C4-2B (cell line): ENCODE results near the gene GANAB.

Source experiments
- H3K27ac ChIP-seq: fragments of 450-650 bp; 2 replicates; pipeline ENCODE4 v1.5.1; 2017
- ZFX ChIP-seq: fragments of 450-650 bp; IDR thresholded peaks from 2 replicates; pipeline ENCODE4 v1.6.1; 2017
- TF ChIP-seq, protein P1 (sequence below): fragments of 450-650 bp; conservative IDR thresholded peaks from 2 replicates; pipeline ENCODE4 v1.5.1; 2017; ENCODE audit warnings: mild to moderate bottlenecking

GANAB gene

DNA sequence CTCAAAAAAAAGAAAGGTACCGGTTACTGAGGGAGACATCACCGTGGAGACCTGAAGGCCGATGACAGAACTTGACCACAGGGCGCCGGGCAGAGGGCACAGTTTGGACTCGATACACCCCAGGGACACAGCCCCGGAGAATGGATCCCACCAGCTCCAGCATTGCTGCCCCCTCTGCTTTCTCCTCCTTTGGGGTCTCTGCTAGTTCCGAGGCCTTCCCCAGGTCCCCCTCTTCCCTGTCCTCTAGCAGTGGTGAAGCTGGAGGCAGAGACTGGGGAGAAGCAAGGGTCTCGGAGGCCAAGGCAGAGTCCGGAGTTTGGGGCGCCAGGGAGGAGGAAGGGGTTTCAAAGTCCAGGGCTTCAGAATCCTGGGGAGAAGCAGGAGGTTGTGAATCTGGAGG is 67.9 kb downstream of the GANAB start:
- TF ChIP-seq, protein P1, sequence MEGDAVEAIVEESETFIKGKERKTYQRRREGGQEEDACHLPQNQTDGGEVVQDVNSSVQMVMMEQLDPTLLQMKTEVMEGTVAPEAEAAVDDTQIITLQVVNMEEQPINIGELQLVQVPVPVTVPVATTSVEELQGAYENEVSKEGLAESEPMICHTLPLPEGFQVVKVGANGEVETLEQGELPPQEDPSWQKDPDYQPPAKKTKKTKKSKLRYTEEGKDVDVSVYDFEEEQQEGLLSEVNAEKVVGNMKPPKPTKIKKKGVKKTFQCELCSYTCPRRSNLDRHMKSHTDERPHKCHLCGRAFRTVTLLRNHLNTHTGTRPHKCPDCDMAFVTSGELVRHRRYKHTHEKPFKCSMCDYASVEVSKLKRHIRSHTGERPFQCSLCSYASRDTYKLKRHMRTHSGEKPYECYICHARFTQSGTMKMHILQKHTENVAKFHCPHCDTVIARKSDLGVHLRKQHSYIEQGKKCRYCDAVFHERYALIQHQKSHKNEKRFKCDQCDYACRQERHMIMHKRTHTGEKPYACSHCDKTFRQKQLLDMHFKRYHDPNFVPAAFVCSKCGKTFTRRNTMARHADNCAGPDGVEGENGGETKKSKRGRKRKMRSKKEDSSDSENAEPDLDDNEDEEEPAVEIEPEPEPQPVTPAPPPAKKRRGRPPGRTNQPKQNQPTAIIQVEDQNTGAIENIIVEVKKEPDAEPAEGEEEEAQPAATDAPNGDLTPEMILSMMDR: no peak
- TF ChIP-seq ZFX: no peak
- H3K27ac ChIP-seq: no peak overlapping the region

DNA sequence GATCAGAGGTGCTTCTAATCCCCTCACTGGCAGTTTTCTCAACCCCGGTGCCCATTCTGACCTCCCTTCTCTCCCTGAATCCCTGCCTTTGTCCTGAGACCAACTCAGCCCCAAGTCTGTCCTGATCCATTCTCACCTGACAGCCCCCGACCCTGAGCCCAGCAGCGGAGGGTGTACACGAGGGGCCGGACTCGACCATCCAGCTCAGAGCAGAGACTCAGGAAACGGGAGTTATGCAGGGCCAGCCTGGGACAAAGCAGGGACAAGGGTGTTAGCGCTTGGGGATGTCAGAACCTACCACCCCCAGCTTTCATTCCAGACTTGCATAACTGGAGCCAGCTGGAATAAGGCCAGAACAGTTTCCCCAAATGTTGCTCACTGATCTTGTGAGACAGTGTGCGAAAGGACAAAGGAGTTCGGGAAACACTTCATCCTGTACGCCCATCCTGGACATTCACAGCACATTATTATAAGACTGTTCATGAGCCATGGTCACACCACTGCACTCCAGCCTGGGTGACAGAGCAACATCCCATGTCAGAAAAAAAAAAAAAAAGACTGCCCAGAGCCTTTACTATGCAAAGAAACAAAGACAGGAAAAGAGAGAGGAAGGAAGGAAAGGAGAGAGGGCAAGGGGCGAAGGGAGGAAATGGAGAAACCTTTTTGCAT is 69.2 kb downstream of the GANAB start:
- no peak overlapping the region for H3K27ac ChIP-seq
- TF ChIP-seq ZFX: no peak
- TF ChIP-seq, protein P1: no peak

DNA sequence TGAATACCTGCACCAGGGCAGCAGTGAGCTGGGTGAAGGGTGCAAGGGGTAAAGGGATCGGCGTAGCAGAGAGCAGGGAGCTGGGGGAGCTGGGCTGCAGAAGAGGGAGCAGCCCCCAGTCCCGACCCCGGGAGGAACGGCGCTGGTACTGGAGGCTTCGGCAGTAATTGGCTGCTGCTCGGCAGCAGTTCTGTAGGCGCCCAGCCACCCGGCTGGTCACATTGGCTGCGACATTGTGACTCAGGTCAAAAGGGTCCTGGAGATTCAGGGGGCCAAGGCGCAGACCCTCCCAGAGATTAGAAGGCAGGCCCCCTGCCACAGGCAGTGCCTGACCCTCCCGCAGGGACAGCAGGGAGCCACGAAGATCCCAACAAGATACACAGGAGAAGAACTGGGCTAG is 70.6 kb downstream of the GANAB start:
- TF ChIP-seq, protein P1: no peak
- TF ChIP-seq ZFX: no peak
- no peak overlapping the region; the same call in 1 of the 2 replicates for H3K27ac ChIP-seq

DNA sequence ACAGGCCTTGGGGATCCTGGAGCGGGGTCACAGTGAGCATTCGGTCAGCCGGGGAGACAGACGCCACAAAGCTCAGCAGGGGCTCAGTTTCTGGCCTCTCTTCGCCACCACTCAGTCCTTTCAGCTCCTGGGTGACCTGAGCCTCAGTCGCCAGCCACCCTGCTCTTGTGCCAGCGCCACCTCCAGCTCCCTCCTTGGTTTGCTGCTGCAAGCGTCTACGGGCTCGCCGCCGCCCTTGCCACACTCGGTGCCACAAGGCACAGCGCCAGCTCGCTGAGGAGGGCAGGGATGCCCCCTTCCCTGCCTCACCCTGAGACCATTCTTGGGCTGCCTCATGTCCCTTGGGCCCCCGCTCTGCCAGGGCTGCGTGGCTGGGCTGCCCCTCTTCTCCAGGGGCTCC is 71.3 kb downstream of the GANAB start:
- TF ChIP-seq ZFX: no peak
- TF ChIP-seq, protein P1: no peak
- peak overlapping the region; percentile 90 for H3K27ac ChIP-seq
